C1 segment of cervical spinal cord (tissue), 14 donors: ENCODE data around the gene PCBP1.
A peak's percentile ranks its signal among the peaks of the same experiment; 100 is the strongest.
"Not testable (repeated sequence)": the region's sequence is repeated elsewhere in the genome, so short reads cannot be mapped to it uniquely, and the experiment has no call there.

Experiments used
- DNase-seq, 14 donors: peaks; one replicate each; lab custom pipeline; 2025; lab: John Stamatoyannopoulos, UW

Gene PCBP1

GRCh38 chr2:70123051-70123828, 36.0 kb downstream of the PCBP1 start:
- DNase-seq: peak in 6 of 14 donors; percentile 33 to 68 (median 48)

GRCh38 chr2:70123829-70124116, 36.5 kb downstream of the PCBP1 start:
- DNase-seq: no peak

GRCh38 chr2:70124983-70125480, 37.8 kb downstream of the PCBP1 start:
- DNase-seq: peak in 12 of 14 donors; percentile 43 to 75 (median 60)

- DNase-seq: no peak
These were observed 38.2 kb downstream of the PCBP1 start for GRCh38 chr2:70125498-70125898.

GRCh38 chr2:70126413-70126812, 39.1 kb downstream of the PCBP1 start:
- DNase-seq: no peak

GRCh38 chr2:70128005-70128404, 40.7 kb downstream of the PCBP1 start:
- no peak for DNase-seq

- DNase-seq: not testable (repeated sequence)
These were observed 44.3 kb downstream of the PCBP1 start for GRCh38 chr2:70131344-70132143.

- peak in 12 of 14 donors; percentile 40 to 98 (median 74) for DNase-seq
These were observed 45.2 kb downstream of the PCBP1 start for GRCh38 chr2:70132244-70133126.

- DNase-seq: no peak
These were observed 45.8 kb downstream of the PCBP1 start for GRCh38 chr2:70133127-70133452.

- DNase-seq: peak in 1 of 14 donors; percentile 44
These were observed 46.4 kb downstream of the PCBP1 start for GRCh38 chr2:70133491-70134322.

- not testable (repeated sequence) for DNase-seq
These were observed 47.2 kb downstream of the PCBP1 start for GRCh38 chr2:70134323-70134983.
